NT2/D1 (cell line): Measurements from ENCODE around the gene METRNL.

Source experiments
- YY1 ChIP-seq: IDR thresholded peaks from 2 replicates; pipeline ENCODE4 v1.6.1; 2011; ENCODE audit not compliant: insufficient read length, insufficient read depth
- ZNF274 ChIP-seq: IDR thresholded peaks from 2 replicates; pipeline ENCODE4 v1.6.1; 2011; ENCODE audit warnings: mild to moderate bottlenecking, low read depth, low read length

GRCh38 chr17:83051396-83052240 lies 27.8 kb upstream of the METRNL start:
- TF ChIP-seq ZNF274 (no peak), YY1 (no peak)
